Thoracic aorta (tissue), 2 donors: ENCODE data around the gene C1orf159. TPM values are rescaled to one million over a fixed set of nuclear protein-coding genes. Genes with fewer than 3 reads are reported as not detected.

ENCODE experiments used
- ATAC-seq: fragments of 150-250 bp; one replicate; pipeline ENCODE4 v1.8.0; 2017; ENCODE audit warnings: low read depth; ENCODE audit not compliant: insufficient number of reproducible peaks, low FRiP score
- DNase-seq: peaks from one replicate; pipeline ENCODE4 v3.0.0-alpha.2; 2020; ENCODE audit warnings: low spot score
- H3K27ac ChIP-seq, 2 donors: fragments of 200-600 bp; sonication (generic); 1 replicate in 1 of 2; 2 replicates in 1 of 2; pipeline ENCODE4 v1.5.1; 2016; ENCODE audit warnings: mild to moderate bottlenecking in 2 of 2, moderate library complexity in 2 of 2
- H3K27me3 ChIP-seq: fragments of 200-600 bp; sonication (generic); replicated peaks from 2 replicates; pipeline ENCODE4 v1.6.0; 2016; ENCODE audit warnings: mild to moderate bottlenecking; ENCODE audit not compliant: insufficient read depth
- H3K36me3 ChIP-seq: fragments of 200-600 bp; sonication (generic); one replicate; pipeline ENCODE4 v1.5.1; 2016
- H3K4me1 ChIP-seq, 2 donors: fragments of 200-600 bp; sonication (generic); 1 replicate in 1 of 2; 2 replicates in 1 of 2; pipeline versions ENCODE4 v1.5.1 to v1.6.0; 2016; ENCODE audit warnings: low read depth in 2 of 2, mild to moderate bottlenecking in 1 of 2; ENCODE audit not compliant: control insufficient read depth in 1 of 2
- H3K4me3 ChIP-seq: fragments of 200-600 bp; sonication (generic); 2 replicates; pipeline ENCODE4 v1.5.1; 2016; ENCODE audit warnings: mild to moderate bottlenecking
- H3K9me3 ChIP-seq: fragments of 200-600 bp; sonication (generic); 2 replicates; pipeline ENCODE4 v1.5.1; 2016
- total RNA-seq, 2 donors: library from RNA; depleted of rRNA; stranded (reverse); fragments of >200 nt; gene quantifications; one replicate each; pipeline versions ENCODE4 v1.1.0 to v1.2.3, GENCODE V29; 2016
- TF ChIP-seq, protein P1 (sequence below): fragments of 200-600 bp; sonication (generic); IDR thresholded peaks from one replicate; pipeline ENCODE4 v1.5.1; 2019; ENCODE audit warnings: antibody characterized with exemption

C1orf159 gene
- total RNA-seq, 2 donors from 2014 or later, result 10.8 to 21.2 TPM

GRCh38 chr1:1149416-1149815, 33.5 kb upstream of the C1orf159 start:
- DNase-seq, result no peak
- no peak for ATAC-seq

DNA sequence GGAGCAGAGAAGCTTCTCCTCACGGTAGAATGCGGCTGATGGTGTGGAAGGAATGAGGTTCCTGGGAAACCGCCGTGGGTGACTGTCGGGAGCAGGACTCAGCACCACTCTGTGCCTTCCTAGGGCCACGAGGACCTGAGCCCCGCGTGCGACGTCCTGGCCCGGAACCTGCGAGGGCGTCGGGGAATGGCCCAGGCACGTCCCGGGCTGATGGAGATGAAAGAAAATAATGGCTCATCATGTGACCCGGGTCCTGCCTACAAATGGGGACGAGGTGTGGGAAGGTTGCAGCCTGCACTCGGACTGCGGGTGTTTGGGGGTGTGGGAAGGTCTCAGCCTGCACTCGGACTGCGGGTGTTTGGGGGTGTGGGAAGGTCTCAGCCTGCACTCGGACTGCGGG, 32.7 kb upstream of the C1orf159 start:
- Histone ChIP-seq H3K27me3 (no peaks in the 10 kb centered on the region), H3K4me1 (no peaks in the 10 kb centered on the region), H3K9me3 (peaks cover 3% of the 10 kb centered on the region), H3K27ac (no peak overlapping the region), H3K36me3 (no peaks in the 10 kb centered on the region), H3K4me3 (no peak overlapping the region)
- TF ChIP-seq, protein P1, sequence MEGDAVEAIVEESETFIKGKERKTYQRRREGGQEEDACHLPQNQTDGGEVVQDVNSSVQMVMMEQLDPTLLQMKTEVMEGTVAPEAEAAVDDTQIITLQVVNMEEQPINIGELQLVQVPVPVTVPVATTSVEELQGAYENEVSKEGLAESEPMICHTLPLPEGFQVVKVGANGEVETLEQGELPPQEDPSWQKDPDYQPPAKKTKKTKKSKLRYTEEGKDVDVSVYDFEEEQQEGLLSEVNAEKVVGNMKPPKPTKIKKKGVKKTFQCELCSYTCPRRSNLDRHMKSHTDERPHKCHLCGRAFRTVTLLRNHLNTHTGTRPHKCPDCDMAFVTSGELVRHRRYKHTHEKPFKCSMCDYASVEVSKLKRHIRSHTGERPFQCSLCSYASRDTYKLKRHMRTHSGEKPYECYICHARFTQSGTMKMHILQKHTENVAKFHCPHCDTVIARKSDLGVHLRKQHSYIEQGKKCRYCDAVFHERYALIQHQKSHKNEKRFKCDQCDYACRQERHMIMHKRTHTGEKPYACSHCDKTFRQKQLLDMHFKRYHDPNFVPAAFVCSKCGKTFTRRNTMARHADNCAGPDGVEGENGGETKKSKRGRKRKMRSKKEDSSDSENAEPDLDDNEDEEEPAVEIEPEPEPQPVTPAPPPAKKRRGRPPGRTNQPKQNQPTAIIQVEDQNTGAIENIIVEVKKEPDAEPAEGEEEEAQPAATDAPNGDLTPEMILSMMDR, result no peak
- ATAC-seq (no peak), DNase-seq (no peak)

More at GRCh38 chr1:1149416-1149815, 33.5 kb upstream of the C1orf159 start:
- no peaks in the 10 kb centered on the region for H3K4me1 ChIP-seq
- no peak overlapping the region for H3K4me3 ChIP-seq
- no peak overlapping the region for H3K27ac ChIP-seq
- no peaks in the 10 kb centered on the region for H3K27me3 ChIP-seq
- H3K9me3 ChIP-seq, result peaks cover 3% of the 10 kb centered on the region
- TF ChIP-seq, protein P1, result no peak
- H3K36me3 ChIP-seq, result no peaks in the 10 kb centered on the region

DNA sequence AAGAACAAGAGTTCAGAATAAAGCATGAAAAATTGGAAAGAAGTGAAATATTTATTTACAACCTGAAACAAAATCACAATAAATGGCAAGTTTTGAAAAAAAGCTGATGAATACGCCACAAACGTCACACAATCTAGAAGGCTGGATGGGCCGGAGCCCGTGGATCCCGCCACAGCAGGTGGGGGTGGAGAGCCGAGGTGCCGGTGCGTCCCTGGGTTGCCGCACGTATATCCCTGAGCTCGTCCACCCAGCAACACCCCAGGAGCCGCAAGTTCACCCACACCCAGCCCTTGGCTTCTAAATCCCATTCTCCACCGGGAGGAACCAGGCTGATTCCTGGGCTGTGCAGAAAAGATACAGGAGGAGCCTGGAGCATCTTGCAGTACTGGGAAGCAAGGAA, 32.2 kb upstream of the C1orf159 start:
- ATAC-seq, result no peak
- H3K9me3 ChIP-seq, result peaks cover under 1% of the 10 kb centered on the region
- TF ChIP-seq, protein P1, result no peak
- no peak overlapping the region for H3K27ac ChIP-seq
- H3K4me1 ChIP-seq, result no peaks in the 10 kb centered on the region
- H3K27me3 ChIP-seq, result no peaks in the 10 kb centered on the region
- no peak overlapping the region for H3K4me3 ChIP-seq
- no peaks in the 10 kb centered on the region for H3K36me3 ChIP-seq
- DNase-seq, result no peak

DNA sequence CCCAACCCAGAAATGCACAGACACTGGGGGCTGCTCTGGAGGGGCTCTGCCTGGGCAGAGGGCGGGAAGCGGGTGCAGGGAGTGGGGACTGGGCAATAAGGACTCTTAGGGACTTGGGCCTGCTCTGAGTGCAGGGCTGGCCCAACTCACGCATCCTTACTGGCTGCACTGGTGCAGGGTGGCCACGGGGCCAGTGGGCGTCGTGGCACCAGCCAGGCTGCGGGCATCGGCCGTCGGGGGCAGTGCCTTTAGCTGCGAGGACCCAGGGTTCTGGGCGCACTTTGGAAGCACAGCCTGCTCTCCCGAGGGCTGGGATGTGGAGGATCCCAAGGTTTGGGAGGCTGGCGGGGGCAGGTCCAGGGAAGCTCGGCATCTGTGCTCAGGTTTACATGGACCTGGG, 30.7 kb upstream of the C1orf159 start:
- TF ChIP-seq, protein P1, result no peak
- Histone ChIP-seq H3K9me3 (no peaks in the 10 kb centered on the region), H3K4me3 (no peak overlapping the region), H3K36me3 (no peaks in the 10 kb centered on the region), H3K27ac (no peak overlapping the region), H3K4me1 (no peaks in the 10 kb centered on the region), H3K27me3 (no peaks in the 10 kb centered on the region)
- DNase-seq (no peak), ATAC-seq (no peak)

DNA sequence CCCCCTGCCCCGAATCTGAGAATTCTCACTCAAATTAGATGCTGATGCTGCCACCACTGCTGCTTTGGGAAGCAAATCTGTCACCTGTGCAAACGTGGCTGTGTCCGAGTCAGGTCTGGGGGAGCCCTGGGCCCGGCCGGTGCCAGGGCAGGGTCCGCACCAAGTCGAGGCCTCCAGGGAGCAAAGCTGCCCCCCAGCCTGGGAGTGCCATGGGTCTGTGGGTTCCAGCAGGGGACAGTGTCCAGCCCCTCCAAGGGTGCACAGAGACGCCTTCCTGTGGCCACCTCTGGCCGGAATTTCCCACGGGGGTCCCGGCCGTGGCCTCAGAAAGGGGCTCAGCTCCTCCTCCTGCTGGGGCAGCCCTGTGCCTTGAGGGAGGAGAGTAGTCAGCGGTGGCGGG, 30.1 kb upstream of the C1orf159 start:
- no peak for ATAC-seq
- no peaks in the 10 kb centered on the region for H3K9me3 ChIP-seq
- H3K36me3 ChIP-seq, result no peaks in the 10 kb centered on the region
- TF ChIP-seq, protein P1, result no peak
- H3K4me3 ChIP-seq, result no peak overlapping the region
- no peak overlapping the region for H3K27ac ChIP-seq
- no peaks in the 10 kb centered on the region for H3K27me3 ChIP-seq
- no peaks in the 10 kb centered on the region for H3K4me1 ChIP-seq
- no peak for DNase-seq
